NT2/D1 (cell line): ENCODE data around the gene SYNDIG1.

Experiments
- YY1 ChIP-seq: IDR thresholded peaks from 2 replicates; pipeline ENCODE4 v1.6.1; 2011; ENCODE audit not compliant: insufficient read length, insufficient read depth
- ZNF274 ChIP-seq: IDR thresholded peaks from 2 replicates; pipeline ENCODE4 v1.6.1; 2011; ENCODE audit warnings: mild to moderate bottlenecking, low read depth, low read length

- no peak for TF ChIP-seq YY1
- no peak for TF ChIP-seq ZNF274
These were observed 4.3 kb upstream of the SYNDIG1 start for GRCh38 chr20:24465159-24465558.
